HepG2 (cell line): ENCODE data around the gene SULT2B1. TPM values are rescaled to one million over a fixed set of nuclear protein-coding genes. Genes with fewer than 3 reads are reported as not detected.

Source experiments
- ATAC-seq: fragments of 200-7000 bp; cut with Tn5 transposase; 3 replicates; pipeline ENCODE4 v1.9.1; 2020; ENCODE audit warnings: mild to moderate bottlenecking, moderate library complexity
- BruUV-seq: library from RNA; stranded (reverse); fragments of 400-500 nt; replicated peaks from 2 replicates; lab custom pipeline; 2021; lab: Mats Ljungman, UMichigan
- CTCF ChIA-PET: fragments of 300-600 bp; formaldehyde crosslinking; extraction: SDS; loops from one replicate; lab custom pipeline; 2021; ENCODE audit warnings: low total read pairs, inconsistent platforms, low intra/inter-chr PET ratio; lab: Yijun Ruan, JAX
- POLR2A ChIA-PET: fragments of 350-600 bp; sonication (Branson Sonifier 250); formaldehyde crosslinking; loops from one replicate; lab custom pipeline; 2020; ENCODE audit warnings: antibody characterized with exemption, inconsistent platforms; lab: Yijun Ruan, JAX
- DNase-seq: peaks from one replicate; pipeline ENCODE4 v3.0.0-alpha.2; 2015; ENCODE audit warnings: low spot score
- FAIRE-seq: peaks from 3 replicates; lab custom pipeline; 2011; peaks lifted over from hg19 to GRCh38; lab: Jason Lieb, UNC
- H2AFZ ChIP-seq: one replicate; pipeline ENCODE4 v1.6.1; 2011; ENCODE audit warnings: low read length, inconsistent platforms
- H3K27ac ChIP-seq: fragments of 300-600 bp; 3 replicates; pipeline ENCODE4 v1.8.0; 2011; ENCODE audit warnings: mixed run types, mild to moderate bottlenecking, mixed read lengths, low read length, inconsistent platforms; ENCODE audit not compliant: insufficient read depth; ENCODE audit errors: extremely low read length
- H3K27me3 ChIP-seq, 2 experiments: fragments of 200-600 bp in 1 of 2; 2 replicates in 1 of 2; 3 replicates in 1 of 2; pipeline versions ENCODE4 v1.6.0 to v1.8.0; 2011; ENCODE audit warnings: low read length in 2 of 2, mild to moderate bottlenecking in 2 of 2, moderate library complexity in 2 of 2, inconsistent platforms in 1 of 2; ENCODE audit not compliant: insufficient read depth in 2 of 2, control insufficient read depth in 1 of 2
- H3K36me3 ChIP-seq, 2 experiments: fragments of 200-600 bp in 1 of 2; replicated peaks in 1 of 2; 2 replicates in 1 of 2; 3 replicates in 1 of 2; pipeline versions ENCODE4 v1.5.1 to v1.8.0; 2011; ENCODE audit warnings: low read length in 2 of 2, inconsistent platforms in 1 of 2; ENCODE audit not compliant: insufficient read depth in 2 of 2, control insufficient read depth in 1 of 2
- H3K4me1 ChIP-seq: 2 replicates; pipeline ENCODE4 v1.5.1; 2012; ENCODE audit warnings: low read length, inconsistent platforms; ENCODE audit not compliant: insufficient read depth
- H3K4me2 ChIP-seq: 2 replicates; pipeline ENCODE4 v1.6.0; 2011; ENCODE audit warnings: low read depth, low read length, inconsistent platforms
- H3K4me3 ChIP-seq, 3 experiments: fragments of 200-600 bp in 1 of 3; sonication (generic), shearing (Covaris generic) in 1 of 3; replicated peaks in 1 of 3; 2 replicates each; pipeline ENCODE4 v1.5.1; 2011 to 2016; ENCODE audit warnings: low read length in 3 of 3, inconsistent platforms in 2 of 3, low read depth in 2 of 3, mild to moderate bottlenecking in 2 of 3, control low read depth in 1 of 3, mixed read lengths in 1 of 3; ENCODE audit not compliant: insufficient read depth in 1 of 3
- H3K79me2 ChIP-seq: one replicate; pipeline ENCODE4 v1.6.1; 2011; ENCODE audit warnings: low read length, inconsistent platforms; ENCODE audit not compliant: insufficient read depth
- H3K9ac ChIP-seq: 2 replicates; pipeline ENCODE4 v1.6.0; 2011; ENCODE audit warnings: mild to moderate bottlenecking, low read depth, low read length, inconsistent platforms; ENCODE audit not compliant: insufficient read depth
- H3K9me3 ChIP-seq: 2 replicates; pipeline ENCODE4 v1.5.1; 2012; ENCODE audit warnings: mild to moderate bottlenecking, low read length
- H4K20me1 ChIP-seq: 2 replicates; pipeline ENCODE4 v1.6.0; 2011; ENCODE audit warnings: inconsistent platforms, mild to moderate bottlenecking, low read length, moderate library complexity; ENCODE audit not compliant: insufficient read depth
- AHR ChIP-seq: IDR thresholded peaks from 2 replicates; pipeline ENCODE4 v1.6.1; 2018; ENCODE audit warnings: missing genetic modification reagents, missing compliant biosample characterization
- HNF4G ChIP-seq, 2 experiments: sonication (generic) in 1 of 2; formaldehyde crosslinking in 1 of 2; IDR thresholded peaks; 2 replicates each; pipeline versions ENCODE4 v1.4.0 to v1.6.1; 2011 to 2020; ENCODE audit warnings: borderline replicate concordance in 2 of 2, low read depth in 2 of 2, mild to moderate bottlenecking in 2 of 2, low read length in 1 of 2, missing genetic modification reagents in 1 of 2, moderate library complexity in 1 of 2
- MIXL1 ChIP-seq: IDR thresholded peaks from 2 replicates; pipeline ENCODE4 v1.6.1; 2016
- XBP1 ChIP-seq: sonication (generic); formaldehyde crosslinking; IDR thresholded peaks from 2 replicates; pipeline ENCODE4 v1.5.0; 2020; ENCODE audit warnings: missing genetic modification reagents
- ZNF180 ChIP-seq: sonication (generic); formaldehyde crosslinking; IDR thresholded peaks from 2 replicates; pipeline ENCODE4 v1.4.0; 2020; ENCODE audit warnings: low read depth, missing genetic modification reagents, borderline replicate concordance
- ZNF253 ChIP-seq: sonication (generic); formaldehyde crosslinking; IDR thresholded peaks from 2 replicates; pipeline ENCODE4 v1.8.0; 2022; ENCODE audit warnings: mild to moderate bottlenecking, missing genetic modification reagents, borderline replicate concordance
- ZNF629 ChIP-seq: sonication (generic); formaldehyde crosslinking; conservative IDR thresholded peaks from 2 replicates; pipeline ENCODE4 v1.5.0; 2020; ENCODE audit warnings: missing genetic modification reagents
- ZNF879 ChIP-seq: sonication (generic); formaldehyde crosslinking; IDR thresholded peaks from 2 replicates; pipeline ENCODE4 v1.8.1; 2023; ENCODE audit warnings: missing genetic modification reagents
- WGBS: methylation state at CpG from one replicate; pipeline ENCODE4 v1.1.6; 2017; ENCODE audit warnings: low lambda C conversion rate; 5-methylcytosine and 5-hydroxymethylcytosine counted together
- in situ Hi-C: cut with HindIII; loops from 2 replicates; pipeline ENCODE4 v1.10.0; 2017; ENCODE audit warnings: low pct_unique_long_range_greater_than_20kb; ENCODE audit not compliant: extremely low pct_ligation_motif_present
- intact Hi-C: fragments of 100-400 bp; cut with micrococcal nuclease; formaldehyde crosslinking; loops from one replicate; pipeline ENCODE4 v1.10.0; 2022; ENCODE audit not compliant: unreplicated experiment
- polyA plus RNA-seq, 8 experiments: library from polyadenylated mRNA; depleted of rRNA in 3 of 8; stranded (reverse) in 7 of 8; unstranded in 1 of 8; fragments of >200 nt; fragmentation: Illumina TruSeq in 4 of 8; extraction: Trizol in 4 of 8; gene quantifications; 2 replicates each; pipeline versions ENCODE4 v1.2.1 to v1.2.3, GENCODE V29; 2011 to 2016; ENCODE audit warnings: low read depth in 4 of 8, missing spikeins in 1 of 8, mixed read lengths in 1 of 8; ENCODE audit not compliant: insufficient read depth in 1 of 8
- total RNA-seq, 5 experiments: library from RNA; depleted of rRNA; stranded (reverse); fragments of >200 nt; fragmentation: Illumina TruSeq; extraction: Trizol; gene quantifications; 2 replicates each; pipeline ENCODE4 v1.2.3, GENCODE V29; 2016; ENCODE audit warnings: low read depth in 1 of 5
- TF ChIP-seq, protein P1 (sequence below): sonication (generic); formaldehyde crosslinking; IDR thresholded peaks from 2 replicates; pipeline ENCODE4 v1.5.1; 2020; ENCODE audit warnings: missing genetic modification reagents, mild to moderate bottlenecking, borderline replicate concordance

SULT2B1 gene
- total and polyA plus RNA-seq, 2 of the 13 experiments (the other 11 are each of a cell fraction or from before 2014, with no cell fraction given), result 0.13 TPM; not detected in 1

DNA sequence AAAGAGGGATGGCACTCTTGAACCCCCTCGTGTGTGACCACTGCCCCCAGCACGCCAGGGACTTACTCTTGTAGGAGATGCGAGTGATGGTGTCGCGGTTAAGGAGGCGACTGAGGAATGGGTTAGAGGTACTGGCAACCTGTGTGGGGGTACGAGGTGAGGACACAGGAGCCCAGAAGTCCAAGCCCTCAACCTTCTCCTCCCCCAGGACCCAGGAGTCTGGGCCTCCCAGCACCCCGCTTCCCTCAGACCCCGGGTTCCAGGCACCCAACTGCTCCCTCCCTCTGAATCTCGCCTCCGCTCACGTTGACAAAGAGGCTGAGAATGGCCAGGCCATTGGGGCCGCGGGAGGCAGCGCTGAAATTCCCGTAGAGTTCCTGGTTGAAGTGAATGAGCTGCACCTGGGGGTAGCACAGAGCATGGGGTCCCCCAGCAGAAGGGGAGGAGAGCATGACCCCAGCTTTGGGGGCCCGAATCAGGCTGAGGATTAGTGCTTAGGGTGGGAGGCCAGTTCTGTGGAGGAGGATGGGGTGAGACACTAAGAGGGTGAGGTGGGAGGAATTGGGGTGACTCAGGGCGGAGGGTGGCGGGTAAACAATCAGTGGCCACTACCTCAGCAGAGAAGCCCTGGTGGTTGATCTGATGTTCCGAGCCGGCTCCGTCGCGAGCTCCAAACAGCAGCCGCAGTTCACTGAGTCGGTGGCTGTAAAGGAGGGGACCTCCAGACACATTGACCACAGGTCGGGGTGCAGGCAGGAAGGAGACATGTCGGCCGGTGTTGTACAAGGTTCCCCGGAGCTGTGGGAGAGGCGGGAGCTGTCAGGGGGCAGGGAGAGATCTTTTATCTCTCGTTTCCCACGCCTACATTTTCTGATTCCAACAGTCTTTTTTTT lies 87.8 kb downstream of the SULT2B1 start:
- intact Hi-C loops, result no loop called here
- DNase-seq (no peak), ATAC-seq (no peak), FAIRE-seq (no peak)
- in situ Hi-C loops, result no loop called here
- Histone ChIP-seq H3K4me2 (peak overlapping the region; percentile 51), H3K9ac (no peak overlapping the region), H3K9me3 (no peaks in the 10 kb centered on the region), H3K4me1 (peaks cover 48% of the 10 kb centered on the region), H3K79me2 (no peaks in the 10 kb centered on the region), H2AFZ (no peak overlapping the region), H3K27me3 (peaks cover 0 to 8% of the 10 kb centered on the region in 2 experiments; a peak in 3 of 5 replicates), H4K20me1 (no peaks in the 10 kb centered on the region), H3K36me3 (no peaks in the 10 kb centered on the region), H3K27ac (no peak overlapping the region), H3K4me3 (peak overlapping the region in 1 of 3 experiments; percentile 29; a peak in 1 of 6 replicates)
- ChIA-PET POLR2A (interaction anchor here (1.0 kb wide), 1 partner anchor 21 kb away, joined by 4 read pairs; the partner anchor contains the start of genes RPL18 and SPHK2), CTCF (no interaction called here)
- 40% methylated on average over 32 of the region's 33 CpGs for WGBS
- no TSS peak for BruUV-seq
- TF ChIP-seq ZNF180 (CRISPR knock-in tag) (no peak), ZNF253 (CRISPR knock-in tag) (no peak), HNF4G (IDR thresholded peaks at IDR 0.05; ENCODE audit: borderline replicate concordance, low read depth, low read length) (no peak), HNF4G (CRISPR knock-in tag; IDR thresholded peaks at IDR 0.05; ENCODE audit: borderline replicate concordance, low read depth) (no peak), XBP1 (CRISPR knock-in tag) (no peak), AHR (CRISPR knock-in tag) (no peak), MIXL1 (CRISPR knock-in tag) (no peak), ZNF879 (CRISPR knock-in tag) (no peak), ZNF629 (no peak)
- TF ChIP-seq, protein P1, sequence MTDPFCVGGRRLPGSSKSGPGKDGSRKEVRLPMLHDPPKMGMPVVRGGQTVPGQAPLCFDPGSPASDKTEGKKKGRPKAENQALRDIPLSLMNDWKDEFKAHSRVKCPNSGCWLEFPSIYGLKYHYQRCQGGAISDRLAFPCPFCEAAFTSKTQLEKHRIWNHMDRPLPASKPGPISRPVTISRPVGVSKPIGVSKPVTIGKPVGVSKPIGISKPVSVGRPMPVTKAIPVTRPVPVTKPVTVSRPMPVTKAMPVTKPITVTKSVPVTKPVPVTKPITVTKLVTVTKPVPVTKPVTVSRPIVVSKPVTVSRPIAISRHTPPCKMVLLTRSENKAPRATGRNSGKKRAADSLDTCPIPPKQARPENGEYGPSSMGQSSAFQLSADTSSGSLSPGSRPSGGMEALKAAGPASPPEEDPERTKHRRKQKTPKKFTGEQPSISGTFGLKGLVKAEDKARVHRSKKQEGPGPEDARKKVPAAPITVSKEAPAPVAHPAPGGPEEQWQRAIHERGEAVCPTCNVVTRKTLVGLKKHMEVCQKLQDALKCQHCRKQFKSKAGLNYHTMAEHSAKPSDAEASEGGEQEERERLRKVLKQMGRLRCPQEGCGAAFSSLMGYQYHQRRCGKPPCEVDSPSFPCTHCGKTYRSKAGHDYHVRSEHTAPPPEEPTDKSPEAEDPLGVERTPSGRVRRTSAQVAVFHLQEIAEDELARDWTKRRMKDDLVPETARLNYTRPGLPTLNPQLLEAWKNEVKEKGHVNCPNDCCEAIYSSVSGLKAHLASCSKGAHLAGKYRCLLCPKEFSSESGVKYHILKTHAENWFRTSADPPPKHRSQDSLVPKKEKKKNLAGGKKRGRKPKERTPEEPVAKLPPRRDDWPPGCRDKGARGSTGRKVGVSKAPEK, result no peak
